Transverse colon (tissue), 4 donors: ENCODE data around the gene ZNF440. TPM values are rescaled to one million over a fixed set of nuclear protein-coding genes. Genes with fewer than 3 reads are reported as not detected.
"Not testable (repeated sequence)": the region's sequence is repeated elsewhere in the genome, so short reads cannot be mapped to it uniquely, and the experiment has no call there.

Experiments used
- DNase-seq: peaks from one replicate; pipeline ENCODE4 v3.0.0-alpha.2; 2019
- H3K27ac ChIP-seq, 4 donors: fragments of 200-600 bp; sonication (generic); 2 replicates each; pipeline ENCODE4 v1.5.1; 2016 to 2018; ENCODE audit warnings: inconsistent platforms in 4 of 4
- H3K27me3 ChIP-seq: fragments of 200-600 bp; sonication (generic); 2 replicates; pipeline ENCODE4 v1.5.1; 2017; ENCODE audit warnings: inconsistent platforms
- H3K36me3 ChIP-seq, 4 donors: fragments of 200-600 bp; sonication (generic); 2 replicates each; pipeline ENCODE4 v1.5.1; 2017 to 2019; ENCODE audit warnings: inconsistent platforms in 4 of 4
- H3K4me1 ChIP-seq, 4 donors: fragments of 200-600 bp; sonication (generic); 2 replicates each; pipeline ENCODE4 v1.5.1; 2017 to 2020; ENCODE audit warnings: inconsistent platforms in 4 of 4
- H3K4me3 ChIP-seq, 4 donors: fragments of 200-600 bp; sonication (generic); 1 replicate in 1 of 4; 2 replicates in 3 of 4; pipeline versions ENCODE4 v1.5.1 to v1.6.1; 2017 to 2019; ENCODE audit warnings: inconsistent platforms in 4 of 4
- H3K9me3 ChIP-seq, 2 donors: fragments of 200-600 bp; sonication (generic); 2 replicates each; pipeline ENCODE4 v1.5.1; 2017 to 2019; ENCODE audit warnings: inconsistent platforms in 2 of 2
- CTCF ChIP-seq, 5 experiments: fragments of 200-600 bp in 3 of 5; fragments of 450-650 bp in 2 of 5; sonication (generic) in 3 of 5; IDR thresholded peaks; 1 replicate in 2 of 5; 2 replicates in 3 of 5; pipeline ENCODE4 v1.5.1; 2016 to 2017; ENCODE audit warnings: antibody characterized with exemption in 5 of 5, inconsistent platforms in 3 of 5, mild to moderate bottlenecking in 2 of 5, moderate library complexity in 1 of 5
- EP300 ChIP-seq: sonication (generic); formaldehyde crosslinking; IDR thresholded peaks from one replicate; pipeline ENCODE4 v1.6.1; 2017; ENCODE audit warnings: antibody characterized with exemption, low read depth
- POLR2A ChIP-seq: fragments of 450-650 bp; IDR thresholded peaks from one replicate; pipeline ENCODE4 v1.6.1; 2016; ENCODE audit warnings: antibody characterized with exemption, mild to moderate bottlenecking, moderate library complexity
- POLR2AphosphoS5 ChIP-seq, 3 donors: sonication (generic); formaldehyde crosslinking; IDR thresholded peaks; one replicate each; pipeline ENCODE4 v1.6.1; 2016; ENCODE audit warnings: antibody characterized with exemption in 3 of 3
- WGBS, 2 donors: methylation state at CpG; one replicate each; pipeline ENCODE4 v1.1.5; 2018; ENCODE audit warnings: low coverage in 1 of 2; 5-methylcytosine and 5-hydroxymethylcytosine counted together
- in situ Hi-C, 4 donors: fragments of 200-750 bp; cut with MboI; loops; one replicate each; pipeline versions ENCODE4 v1.15.0 to v1.15.1; 2017; ENCODE audit warnings: low sequenced_read_pairs in 3 of 4, low pct_ligation_motif_present in 1 of 4, low pct_unique_long_range_greater_than_20kb in 1 of 4
- intact Hi-C: fragments of 100-400 bp; cut with DNase I; formaldehyde crosslinking; loops from one replicate; pipeline ENCODE4 v1.15.1; 2023; ENCODE audit warnings: low total_unique reads
- total RNA-seq, 4 donors: library from RNA; depleted of rRNA; stranded (reverse); fragments of >200 nt; gene quantifications; one replicate each; pipeline ENCODE4 v1.1.0, GENCODE V29; 2016

Gene ZNF440
- total RNA-seq, 4 donors from 2014 or later = 44.1 to 51.3 (median 48.2) TPM

GRCh38 chr19:11769995-11770394, 44.1 kb upstream of the ZNF440 start:
- TF ChIP-seq POLR2AphosphoS5 (IDR thresholded peaks at IDR 0.05) (no peak), EP300 (no peak), POLR2A (no peak), CTCF (IDR thresholded peaks at IDR 0.05) (no peak)
- Histone ChIP-seq H3K4me3 (no peak overlapping the region), H3K9me3 (peaks cover 3 to 19% of the 10 kb centered on the region in 2 donors), H3K36me3 (peaks cover 0 to 4% (median 0%) of the 10 kb centered on the region in 4 donors), H3K27me3 (no peaks in the 10 kb centered on the region), H3K27ac (no peak overlapping the region), H3K4me1 (peaks cover 9 to 16% (median 15%) of the 10 kb centered on the region in 4 donors)
- DNase-seq = no peak
- in situ Hi-C loops (no loop called here), intact Hi-C loops (no loop called here)
- WGBS, 2 donors = 89 to 100% methylated on average over 3 to 4 of the region's 4 CpGs

GRCh38 chr19:11771520-11771919, 42.6 kb upstream of the ZNF440 start:
- H3K4me3 ChIP-seq, H3K27me3 ChIP-seq, H3K27ac ChIP-seq, DNase-seq, in situ Hi-C loops, intact Hi-C loops, H3K36me3 ChIP-seq: not testable (repeated sequence)
- peak in 2 of 5 experiments; percentile 6 to 8 for TF ChIP-seq CTCF (IDR thresholded peaks at IDR 0.05)
- 82 to 100% methylated on average over 2 to 9 of the region's 11 CpGs for WGBS, 2 donors
- Histone ChIP-seq H3K9me3 (peaks cover 3 to 28% of the 10 kb centered on the region in 2 donors), H3K4me1 (peaks cover 9 to 13% (median 12%) of the 10 kb centered on the region in 4 donors)

GRCh38 chr19:11776669-11777068, 37.4 kb upstream of the ZNF440 start:
- H3K4me1 ChIP-seq, intact Hi-C loops, H3K27ac ChIP-seq, H3K27me3 ChIP-seq, DNase-seq, in situ Hi-C loops, H3K4me3 ChIP-seq: not testable (repeated sequence)
- Histone ChIP-seq H3K36me3 (peaks cover 6 to 55% (median 29%) of the 10 kb centered on the region in 4 donors), H3K9me3 (peaks cover 37 to 45% of the 10 kb centered on the region in 2 donors)
- 98 to 100% methylated on average over 10 to 11 of the region's 11 CpGs for WGBS, 2 donors

- no peaks in the 10 kb centered on the region for H3K27me3 ChIP-seq
- intact Hi-C loops (no loop called here), in situ Hi-C loops (no loop called here)
- no peak overlapping the region for H3K27ac ChIP-seq
- 86 to 95% methylated on average over 6 to 7 of the region's 7 CpGs for WGBS, 2 donors
- H3K4me1 ChIP-seq = no peaks in the 10 kb centered on the region
- no peak for DNase-seq
- H3K36me3 ChIP-seq = peaks cover 6 to 75% (median 33%) of the 10 kb centered on the region in 4 donors
- H3K4me3 ChIP-seq = no peak overlapping the region
- TF ChIP-seq POLR2AphosphoS5 (IDR thresholded peaks at IDR 0.05) = no peak
- no peak for TF ChIP-seq CTCF (IDR thresholded peaks at IDR 0.05)
- no peak for TF ChIP-seq POLR2A
- no peak for TF ChIP-seq EP300
- H3K9me3 ChIP-seq = peaks cover 51 to 74% of the 10 kb centered on the region in 2 donors
These were observed 33.5 kb upstream of the ZNF440 start for GRCh38 chr19:11780431-11781020.
